HG02759 (cell line): ENCODE measurements around the gene OR4F15.
"Not testable (repeated sequence)": the region's sequence is repeated elsewhere in the genome, so short reads cannot be mapped to it uniquely, and the experiment has no call there.

ENCODE experiments used
- ATAC-seq: cut with Tn5 transposase; IDR thresholded peaks from one replicate; pipeline ENCODE4 v1.9.1; 2021; ENCODE audit warnings: mild to moderate bottlenecking, moderate library complexity; ENCODE audit not compliant: unreplicated experiment

OR4F15 gene, protein sequence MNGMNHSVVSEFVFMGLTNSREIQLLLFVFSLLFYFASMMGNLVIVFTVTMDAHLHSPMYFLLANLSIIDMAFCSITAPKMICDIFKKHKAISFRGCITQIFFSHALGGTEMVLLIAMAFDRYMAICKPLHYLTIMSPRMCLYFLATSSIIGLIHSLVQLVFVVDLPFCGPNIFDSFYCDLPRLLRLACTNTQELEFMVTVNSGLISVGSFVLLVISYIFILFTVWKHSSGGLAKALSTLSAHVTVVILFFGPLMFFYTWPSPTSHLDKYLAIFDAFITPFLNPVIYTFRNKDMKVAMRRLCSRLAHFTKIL

DNA sequence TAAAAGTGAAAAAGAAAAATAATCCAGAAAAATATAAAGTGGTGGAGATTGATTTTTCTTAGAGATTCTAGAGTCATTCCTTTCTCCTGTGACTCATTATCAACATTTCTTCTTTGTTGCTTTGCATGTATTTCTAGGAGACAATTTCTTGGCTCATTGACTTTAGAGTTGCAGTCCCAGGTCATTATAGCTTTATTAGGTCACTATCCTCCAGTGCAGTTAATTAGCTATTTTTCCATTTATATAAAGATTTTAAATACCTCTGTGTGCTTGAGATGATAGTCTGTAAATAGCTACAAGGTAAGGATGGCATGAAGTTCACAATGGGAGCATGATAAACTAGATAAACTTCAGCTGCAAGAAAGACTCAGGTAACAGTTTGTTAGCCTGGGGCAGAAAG lies at the start of gene OR4F15:
OR4F15 (plus strand) TSS at position 301 of the 400 bp plus-strand sequence. CDS start 5,985 bp downstream, outside the sequence.
- no peak for ATAC-seq

DNA sequence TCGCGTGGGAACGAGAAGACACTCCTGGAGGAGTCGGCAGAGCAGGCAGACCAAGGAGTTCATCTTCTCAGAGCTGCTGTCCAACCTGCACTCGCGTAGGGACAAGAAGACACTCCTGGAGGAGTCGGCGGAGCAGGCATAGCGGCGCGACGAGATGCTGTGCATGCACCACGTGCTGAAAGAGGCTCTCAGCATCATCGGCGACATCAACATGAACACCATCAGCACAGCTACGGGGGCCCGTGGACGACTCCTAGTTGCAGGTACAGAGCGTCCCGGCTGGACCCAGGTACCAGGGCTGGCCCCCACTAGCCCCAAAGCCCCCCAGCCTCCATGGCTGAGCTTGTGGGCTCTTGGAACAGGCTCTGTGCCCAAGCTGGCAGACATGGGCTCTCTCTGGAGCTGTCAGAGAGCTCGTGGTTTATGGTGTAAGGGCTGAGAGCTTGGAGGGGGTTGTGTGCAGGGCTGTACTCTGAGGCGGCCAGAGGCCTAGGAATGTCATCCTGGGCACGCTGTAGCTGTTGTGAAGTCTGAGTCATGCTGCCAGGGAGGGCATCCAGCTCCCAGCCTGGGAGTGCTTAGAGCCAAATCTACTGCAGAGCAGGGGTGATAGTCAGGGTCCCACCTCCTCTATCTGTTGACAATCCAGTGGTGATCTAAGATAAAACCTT lies 47.2 kb upstream of the OR4F15 start:
- not testable (repeated sequence) for ATAC-seq

DNA sequence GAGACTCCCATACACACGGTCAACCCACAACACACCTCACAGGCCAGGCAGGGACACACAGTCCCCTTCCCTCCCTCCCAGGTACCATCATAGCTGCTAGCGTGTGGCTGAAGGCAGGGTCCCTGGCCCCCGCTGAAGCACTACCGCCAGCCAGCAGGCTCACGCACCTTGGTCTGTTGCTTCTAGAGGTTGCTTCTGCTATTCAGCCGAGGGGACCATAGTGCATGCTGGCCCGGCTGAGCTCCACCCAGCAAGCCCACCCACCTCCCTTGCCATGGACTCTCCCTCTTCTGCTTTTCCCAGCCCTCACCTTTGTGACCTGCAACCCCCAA lies 46.7 kb upstream of the OR4F15 start:
- not testable (repeated sequence) for ATAC-seq

DNA sequence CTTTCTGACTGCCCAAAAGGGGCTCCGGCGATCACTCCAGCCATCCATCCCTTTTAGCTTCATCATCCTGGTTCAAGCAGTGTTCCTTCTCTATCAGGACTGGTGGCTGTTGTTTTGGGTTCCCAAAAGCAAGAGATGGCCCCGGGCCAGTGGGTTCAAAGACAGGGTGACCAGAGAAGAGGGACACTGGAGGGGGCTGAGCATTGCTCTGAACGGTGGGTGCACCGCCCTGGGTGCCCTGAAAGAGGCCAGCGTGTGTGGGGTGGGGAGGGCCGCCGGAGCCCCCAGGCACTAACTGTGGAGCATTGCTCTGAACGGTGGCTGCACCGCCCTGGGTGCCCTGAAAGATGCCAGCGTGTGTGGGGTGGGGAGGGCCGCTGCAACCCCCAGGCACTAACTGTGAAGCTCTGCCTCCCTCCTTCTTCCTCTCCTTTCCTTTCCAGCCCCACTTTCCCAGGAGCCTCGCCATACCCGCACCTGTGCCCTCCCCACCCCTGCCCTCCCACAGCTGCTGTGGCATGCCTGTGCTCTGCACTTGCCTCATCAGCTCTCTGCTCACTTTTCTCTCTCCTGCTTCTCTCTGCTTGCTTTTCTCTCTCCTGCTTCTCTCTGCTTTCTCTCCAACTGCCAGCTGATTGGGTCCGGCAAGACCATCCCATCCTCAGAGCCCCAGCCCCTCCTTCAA lies 46.1 kb upstream of the OR4F15 start:
- ATAC-seq: no peak

DNA sequence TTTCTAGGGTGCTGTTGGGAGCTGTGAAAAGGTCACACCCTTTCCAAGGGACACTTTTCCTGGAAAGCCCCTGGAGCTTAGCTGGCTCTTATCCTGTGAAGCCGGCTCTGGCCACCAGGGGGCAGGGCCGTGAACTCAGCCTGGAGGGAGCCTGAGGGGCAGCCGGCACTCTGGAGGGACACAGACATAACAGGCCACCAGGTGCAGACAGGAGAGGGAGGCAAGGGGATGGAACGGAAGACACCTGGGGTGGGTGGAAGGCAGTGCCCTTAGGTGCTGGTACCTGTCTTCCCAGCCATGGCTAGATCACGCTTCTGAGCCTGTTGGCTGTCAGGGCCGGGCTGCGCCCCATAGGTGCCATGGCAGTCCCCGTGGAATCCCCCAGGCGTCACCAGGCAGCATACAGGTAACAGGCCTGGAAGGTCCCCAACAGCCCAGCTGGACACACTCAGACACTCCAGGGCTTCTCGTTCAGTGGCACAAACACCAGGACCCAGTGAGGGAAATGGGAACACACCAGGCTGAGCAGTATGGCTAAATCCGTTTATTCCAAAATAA lies 44.8 kb upstream of the OR4F15 start:
- not testable (repeated sequence) for ATAC-seq

DNA sequence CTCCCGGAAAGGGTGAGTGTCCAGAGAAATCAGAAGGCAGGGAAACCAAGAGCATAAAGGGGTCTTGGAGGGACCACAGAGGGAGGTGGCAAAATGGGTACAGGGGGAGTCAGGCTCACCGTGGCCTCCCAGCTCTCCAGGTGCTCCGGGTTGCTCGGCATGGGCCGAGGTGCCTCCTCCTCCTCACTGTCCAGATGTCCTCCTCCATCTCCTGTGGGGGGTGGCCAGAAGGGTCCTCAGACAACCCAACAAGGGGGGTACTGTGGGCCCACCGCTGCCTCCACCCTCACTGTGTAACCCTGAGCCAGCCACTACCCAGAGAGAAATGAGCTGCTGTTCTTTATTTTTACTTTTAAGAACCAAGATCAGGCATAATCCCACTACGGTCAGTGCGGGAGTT lies 39.1 kb upstream of the OR4F15 start:
- no peak for ATAC-seq

DNA sequence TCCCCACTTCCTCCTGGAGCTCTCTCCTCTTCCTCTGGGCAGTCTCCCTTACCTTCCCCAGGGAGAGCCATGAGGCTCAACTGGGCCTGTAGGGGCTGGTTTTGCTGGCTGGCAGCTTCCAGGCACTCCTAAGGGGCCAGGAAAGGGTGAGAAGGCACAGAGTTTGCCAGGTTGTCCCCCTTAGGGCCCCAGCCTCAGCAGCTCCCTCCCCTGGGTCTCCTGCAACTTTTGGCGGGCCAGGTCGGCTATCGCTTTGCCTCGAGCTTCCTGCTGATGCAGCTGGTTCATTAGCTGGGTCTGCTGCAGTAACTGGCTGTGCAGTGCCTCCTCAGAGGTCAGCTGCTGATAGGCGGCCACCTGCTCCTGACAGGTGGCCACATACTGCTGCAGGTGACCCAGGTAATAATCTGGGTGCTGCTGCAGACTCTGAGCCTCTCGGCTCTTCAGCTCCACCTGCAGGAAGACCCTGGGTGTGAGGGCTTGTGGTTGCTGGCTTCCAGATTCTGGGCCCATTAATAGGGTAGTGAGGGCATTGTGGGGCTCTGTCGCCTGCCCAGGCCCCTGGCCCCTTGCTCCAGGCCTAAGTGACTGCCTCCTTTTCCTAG lies 38.4 kb upstream of the OR4F15 start:
- ATAC-seq: no peak

DNA sequence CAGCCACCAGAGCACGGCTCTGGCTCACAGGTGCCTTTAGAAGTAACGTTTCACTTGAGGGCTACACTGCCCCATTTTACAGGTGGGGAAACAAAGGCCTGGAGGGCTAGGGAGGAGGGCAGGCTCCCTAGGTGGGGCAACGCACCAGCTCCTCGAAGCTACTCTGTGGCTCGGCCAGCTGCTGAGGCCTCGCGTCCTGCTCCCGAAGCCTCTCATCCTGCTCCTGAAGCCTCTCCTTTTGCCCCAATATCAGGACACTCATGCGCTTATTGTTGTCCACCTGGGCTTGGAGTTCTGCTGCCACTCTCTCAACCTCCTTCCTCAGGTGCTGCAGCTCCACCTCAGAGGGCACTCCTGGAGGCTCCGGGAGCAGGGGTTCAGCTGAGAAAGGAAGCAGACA lies 36.9 kb upstream of the OR4F15 start:
- ATAC-seq: no peak

DNA sequence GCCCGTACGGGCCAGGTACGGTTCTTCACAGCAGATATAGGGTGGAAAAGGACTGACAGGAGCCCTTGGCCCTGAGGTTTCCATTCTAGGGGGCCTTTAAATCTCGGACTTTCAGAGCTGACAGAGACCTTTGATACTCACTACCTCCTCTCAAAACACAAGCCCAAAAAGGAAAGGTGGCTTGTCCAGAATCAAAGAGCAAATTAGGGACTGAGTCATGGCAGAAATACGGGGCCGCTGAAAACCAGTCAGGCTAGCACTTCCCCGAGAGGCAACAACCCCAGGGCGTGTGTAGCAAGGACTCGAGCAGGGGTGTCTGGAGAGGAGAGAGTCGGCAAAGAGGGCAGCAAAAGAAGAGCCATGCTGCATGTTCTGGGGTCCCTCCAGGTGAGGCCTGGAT lies 33.4 kb upstream of the OR4F15 start:
- not testable (repeated sequence) for ATAC-seq

DNA sequence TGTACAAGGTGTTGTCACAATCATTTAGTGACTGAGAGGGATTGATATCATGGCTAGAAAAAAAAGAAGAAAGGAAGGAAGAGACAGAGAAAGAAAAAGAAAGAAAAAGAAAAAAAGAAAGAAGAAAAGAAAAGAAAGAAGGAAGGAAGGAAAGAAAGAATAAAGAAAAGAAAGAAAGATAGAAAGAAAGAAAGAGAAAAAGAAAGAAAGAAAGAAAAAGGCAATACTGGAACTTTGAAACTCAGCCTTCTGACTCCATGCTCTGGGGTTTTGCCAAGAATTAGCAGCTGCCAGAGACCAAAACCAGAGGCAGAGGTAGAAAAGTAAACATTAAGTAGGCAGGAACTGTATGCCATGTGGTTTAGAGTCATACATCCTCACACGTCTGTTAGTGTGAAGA lies 31.8 kb upstream of the OR4F15 start:
- ATAC-seq: not testable (repeated sequence)

DNA sequence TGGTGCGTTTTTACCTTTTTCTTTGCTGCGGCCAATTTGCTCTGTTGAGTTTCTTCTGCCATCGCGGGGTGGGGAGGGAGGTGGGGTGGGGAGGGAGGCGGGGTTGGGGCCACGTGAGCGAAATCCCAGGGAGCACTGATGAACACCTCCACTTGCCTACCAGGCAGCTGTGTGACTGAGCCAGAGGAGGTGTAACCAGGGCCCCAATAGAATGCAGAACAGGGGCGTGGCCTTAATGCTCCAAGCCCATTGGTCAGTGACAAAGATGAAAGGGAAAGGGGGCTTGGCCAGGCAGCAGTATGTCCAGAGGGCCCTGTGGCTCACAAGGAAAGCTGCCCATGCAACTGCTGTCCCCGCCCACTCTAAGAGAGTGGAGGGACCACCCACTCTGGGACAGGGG lies 30.1 kb upstream of the OR4F15 start:
- ATAC-seq: no peak

DNA sequence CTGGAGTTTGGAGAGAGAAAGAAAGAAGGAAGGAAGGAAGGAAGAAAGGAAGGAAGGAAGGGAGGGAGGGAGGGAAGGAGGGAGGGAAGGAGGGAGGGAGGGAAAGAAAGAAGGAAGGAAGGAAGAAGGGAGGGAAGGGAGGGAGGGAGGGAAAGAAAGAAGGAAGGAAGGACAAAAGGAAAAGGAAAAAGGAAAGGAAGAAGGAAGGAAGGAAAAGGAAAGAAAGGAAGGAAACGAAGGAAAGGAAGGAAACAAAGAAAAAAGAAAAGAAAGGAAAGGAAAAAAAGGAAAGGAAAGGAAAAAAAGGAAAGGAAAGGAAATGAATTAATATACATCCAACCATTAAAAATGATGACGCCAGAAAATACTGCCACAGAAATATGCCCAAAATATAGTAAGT lies 27.4 kb upstream of the OR4F15 start:
- ATAC-seq: no peak

DNA sequence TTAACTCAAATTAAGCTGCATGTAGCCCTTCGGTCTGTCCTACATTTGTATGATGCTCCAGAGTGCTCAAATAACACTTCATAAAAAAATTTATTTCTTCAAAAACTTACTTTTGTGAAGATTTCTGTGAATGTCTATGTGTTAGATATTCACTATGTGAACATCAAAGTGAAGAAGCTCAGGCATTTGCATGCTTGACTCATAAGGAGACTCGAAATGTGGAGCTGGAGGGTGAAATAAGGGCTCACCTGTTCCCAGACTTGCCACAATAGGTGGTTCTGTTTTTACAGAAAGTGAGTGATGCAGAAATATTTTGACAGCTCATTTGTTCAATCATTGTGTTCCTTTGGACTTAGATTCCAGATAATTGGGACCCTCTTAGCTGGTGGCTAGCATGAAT lies 25.6 kb upstream of the OR4F15 start:
- ATAC-seq: not testable (repeated sequence)

DNA sequence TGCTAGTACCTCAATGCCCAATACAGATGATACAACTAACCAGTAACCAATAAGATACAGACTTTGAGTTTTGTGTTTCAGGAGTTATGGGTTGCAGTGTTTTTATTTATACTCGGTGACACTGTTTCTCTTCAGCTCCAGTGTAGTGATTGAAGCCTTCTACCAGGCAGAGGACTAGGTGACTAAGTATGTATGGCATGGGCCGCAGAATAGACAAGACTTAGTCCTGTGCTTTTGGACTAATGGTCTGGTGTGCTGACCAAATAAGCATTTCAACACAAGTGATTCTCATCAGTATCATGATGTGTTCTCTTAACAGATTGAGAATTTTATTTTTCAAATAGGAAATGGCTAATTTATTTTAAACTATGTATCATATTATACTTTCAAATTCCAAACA lies 24.0 kb upstream of the OR4F15 start:
- ATAC-seq: not testable (repeated sequence)

DNA sequence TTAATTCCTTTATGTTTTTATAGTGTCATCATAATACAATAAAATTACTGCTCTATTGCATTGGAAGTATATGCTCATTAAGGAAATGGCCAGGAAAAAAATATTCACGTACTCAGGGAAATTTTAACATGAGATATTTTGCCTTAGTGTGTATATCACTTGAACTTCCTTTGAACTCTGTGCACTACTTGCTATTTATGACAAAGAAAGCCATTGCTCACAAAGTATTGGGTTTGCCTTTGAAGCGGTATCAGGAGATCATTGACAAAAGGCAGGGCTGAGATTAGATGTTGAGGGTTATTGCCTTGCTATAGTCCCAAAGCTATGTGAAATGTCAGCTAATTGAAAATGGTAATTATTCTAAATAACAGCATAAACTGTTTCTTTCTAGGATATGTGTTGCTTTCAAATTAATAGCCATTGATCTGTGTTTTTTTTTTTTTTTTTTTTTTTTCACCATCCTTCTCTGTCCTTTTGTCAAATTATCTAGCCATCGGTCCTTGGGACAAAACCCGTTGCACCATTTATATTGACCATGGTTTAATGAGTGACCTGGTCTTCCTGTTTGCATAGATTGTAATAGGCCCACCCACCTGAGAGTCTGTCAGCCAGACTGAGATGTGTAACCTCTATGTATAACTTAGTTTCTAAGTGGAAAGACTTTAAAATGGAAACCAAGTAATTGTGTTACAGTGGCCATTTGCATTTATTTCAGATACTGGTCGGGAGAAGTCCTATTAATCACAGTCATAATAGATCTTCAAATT lies 23.3 kb upstream of the OR4F15 start:
- ATAC-seq: not testable (repeated sequence)

DNA sequence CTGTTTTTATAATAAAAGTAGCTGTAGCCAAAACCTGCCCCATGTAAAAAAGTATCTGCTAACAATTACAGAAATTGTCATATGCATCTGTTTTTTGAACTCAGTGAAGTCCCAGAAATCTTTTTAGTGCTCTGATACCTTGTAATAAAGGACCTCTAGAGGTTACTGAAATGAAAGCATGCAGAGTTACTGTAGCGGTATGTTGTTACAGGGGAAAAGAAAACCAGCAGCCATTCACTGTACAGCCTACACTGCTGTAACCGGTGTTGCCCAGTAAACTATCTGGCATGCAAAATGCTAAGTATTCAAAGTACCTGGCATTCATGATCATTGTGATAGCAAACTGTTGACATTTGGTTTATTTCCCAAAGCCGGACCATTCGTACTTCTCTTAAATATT lies 21.3 kb upstream of the OR4F15 start:
- ATAC-seq: not testable (repeated sequence)

DNA sequence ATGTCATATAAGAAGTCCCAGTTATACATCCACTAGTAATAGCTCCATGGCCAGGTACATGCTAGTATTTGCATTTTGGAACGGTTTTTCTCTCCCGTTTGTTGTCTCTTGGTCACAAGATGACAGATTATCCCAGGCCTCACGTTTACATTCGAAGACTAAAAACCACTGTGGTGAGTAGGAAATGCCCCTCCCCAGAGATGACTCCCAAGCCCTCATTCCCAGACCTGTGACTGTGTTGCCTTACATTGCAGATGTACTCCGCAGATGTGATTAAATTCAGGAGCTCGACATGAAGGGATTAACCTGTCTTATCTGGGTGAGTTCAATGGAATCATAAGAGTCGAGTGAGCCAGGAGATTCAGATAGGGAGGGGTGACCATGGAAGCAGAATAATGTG lies 18.0 kb upstream of the OR4F15 start:
- not testable (repeated sequence) for ATAC-seq

DNA sequence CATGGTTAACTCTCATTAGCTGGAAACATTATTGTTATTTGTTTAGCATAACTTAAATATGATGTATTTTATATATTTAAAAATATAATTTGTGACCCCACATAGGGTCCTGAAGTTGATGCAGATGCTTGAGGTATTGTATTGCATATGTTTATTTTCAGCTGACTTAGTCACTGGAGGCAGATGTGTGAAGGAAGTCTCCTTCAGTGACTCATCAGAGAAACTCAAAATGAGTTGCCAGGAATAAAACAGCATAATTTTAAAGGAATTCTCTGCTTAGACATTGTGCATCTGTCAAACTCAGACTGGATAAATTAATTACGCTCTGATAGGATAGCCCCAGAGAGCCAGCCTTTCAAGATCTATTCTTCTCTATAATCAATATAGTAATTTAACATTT lies 16.5 kb upstream of the OR4F15 start:
- ATAC-seq: no peak

DNA sequence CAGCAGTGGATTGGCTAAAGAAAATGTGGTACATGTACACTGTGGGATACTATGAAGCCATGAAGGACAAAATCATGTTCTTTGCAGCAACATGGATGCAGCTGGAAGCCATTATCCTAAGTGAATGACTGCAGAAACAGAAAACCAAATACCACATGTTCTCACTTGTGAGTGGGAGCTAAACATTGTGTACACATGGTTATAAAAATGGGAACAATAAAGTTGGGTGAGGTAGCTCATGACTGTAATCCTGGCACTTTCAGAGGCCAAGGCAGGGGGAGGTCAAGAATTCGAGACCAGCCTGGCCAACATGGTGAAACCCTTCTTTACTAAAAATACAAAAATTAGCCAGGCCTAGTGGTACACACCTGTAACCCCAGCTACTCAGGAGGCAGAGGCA lies 12.3 kb upstream of the OR4F15 start:
- ATAC-seq: no peak

DNA sequence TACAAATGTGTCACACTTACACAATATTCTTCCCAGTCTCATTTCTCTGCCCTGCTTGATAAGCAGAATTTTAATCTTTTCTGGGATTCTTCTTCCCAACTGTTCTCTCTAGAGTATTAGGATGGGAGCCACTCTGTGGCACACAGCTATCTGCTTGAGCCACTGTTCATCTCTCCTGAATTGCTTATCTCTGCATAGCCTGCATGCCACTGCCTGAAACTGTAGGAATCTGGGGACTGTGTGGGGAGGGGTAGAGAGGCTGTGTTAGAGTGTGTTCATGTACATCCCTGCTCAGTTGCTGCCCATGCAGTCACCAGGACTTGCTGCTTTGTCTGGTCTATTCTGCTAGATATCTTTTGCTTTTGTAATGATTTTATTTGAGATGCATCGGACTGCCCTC lies 11.0 kb upstream of the OR4F15 start:
- ATAC-seq: no peak

DNA sequence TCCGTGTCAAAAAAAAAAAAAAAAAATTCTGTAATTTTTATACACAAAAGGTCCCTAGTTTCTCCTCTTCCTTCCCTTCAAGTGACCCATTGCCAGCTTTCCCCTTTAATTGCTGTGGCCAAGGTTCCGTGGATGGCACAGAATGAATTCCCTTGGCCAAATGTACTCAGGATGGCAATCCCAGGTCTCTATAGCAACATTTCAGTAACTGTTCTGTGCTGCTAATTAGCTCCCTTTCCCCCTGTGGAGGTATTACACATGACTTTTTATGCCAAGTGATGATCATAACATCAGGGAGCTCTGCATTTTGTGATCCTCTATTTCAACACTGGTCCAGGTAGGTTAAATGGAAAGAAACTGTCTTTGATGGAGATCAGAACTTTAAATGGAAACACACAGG lies 8.8 kb upstream of the OR4F15 start, which contains the start of gene OR4F6:
OR4F6 (plus strand) TSS at position 301 of the 400 bp plus-strand sequence. CDS start 2,211 bp downstream, outside the sequence.
- ATAC-seq: no peak
